ENCODE results near the gene ERN1.

ERN1 gene

GRCh38 chr17:64158406-64158805 is 28.5 kb upstream of the ERN1 start:
- H3K27me3 ChIP-seq (replicated peaks; ENCODE audit: control insufficient read depth, insufficient read depth, low read length, poor library complexity, severe bottlenecking): no peaks in the 10 kb centered on the region
- peaks cover 14% of the 10 kb centered on the region for H3K36me3 ChIP-seq (ENCODE audit: control insufficient read depth, insufficient read depth, low read length)
- H3K4me1 ChIP-seq (ENCODE audit: control insufficient read depth, insufficient read depth, low read length, poor library complexity, severe bottlenecking): no peaks in the 10 kb centered on the region
- no peak for DNase-seq
- no peak overlapping the region for H3K4me3 ChIP-seq (ENCODE audit: insufficient read depth, low read depth, low read length, poor library complexity, severe bottlenecking)
- H3K27ac ChIP-seq (ENCODE audit: insufficient read depth, low read length, poor library complexity, severe bottlenecking): no peak overlapping the region
- no peaks in the 10 kb centered on the region for H3K9me3 ChIP-seq (ENCODE audit: control insufficient read depth, low read length)

DNA sequence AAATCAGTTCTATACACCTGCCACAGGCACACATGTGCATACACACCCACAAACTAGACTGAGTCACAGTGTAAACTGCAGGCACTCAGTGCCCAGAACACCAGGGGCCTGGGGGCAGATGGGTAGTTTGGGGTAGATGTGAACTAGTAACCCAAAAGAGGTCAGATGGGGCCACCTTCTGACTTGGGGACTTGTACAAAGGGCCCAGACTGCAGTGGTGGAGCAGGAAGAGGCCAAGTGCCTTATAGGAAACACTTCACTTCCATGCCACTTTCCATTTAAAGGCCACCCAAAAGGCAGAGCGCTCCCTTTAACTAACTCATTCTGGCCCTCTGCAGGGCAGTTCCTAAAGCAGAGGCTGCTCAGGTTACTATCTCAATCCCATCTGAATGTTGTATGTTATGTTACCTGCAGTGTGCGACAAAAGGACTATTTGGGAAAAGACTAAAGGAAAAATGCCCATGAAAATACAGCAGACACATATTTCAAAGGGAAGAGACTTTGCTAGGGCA is 27.8 kb upstream of the ERN1 start:
- no peaks in the 10 kb centered on the region for H3K4me1 ChIP-seq (ENCODE audit: control insufficient read depth, insufficient read depth, low read length, poor library complexity, severe bottlenecking)
- DNase-seq: no peak
- H3K27ac ChIP-seq (ENCODE audit: insufficient read depth, low read length, poor library complexity, severe bottlenecking): no peak overlapping the region
- no peaks in the 10 kb centered on the region for H3K9me3 ChIP-seq (ENCODE audit: control insufficient read depth, low read length)
- peaks cover 14% of the 10 kb centered on the region for H3K36me3 ChIP-seq (ENCODE audit: control insufficient read depth, insufficient read depth, low read length)
- no peaks in the 10 kb centered on the region for H3K27me3 ChIP-seq (replicated peaks; ENCODE audit: control insufficient read depth, insufficient read depth, low read length, poor library complexity, severe bottlenecking)
- no peak overlapping the region for H3K4me3 ChIP-seq (ENCODE audit: insufficient read depth, low read depth, low read length, poor library complexity, severe bottlenecking)

DNA sequence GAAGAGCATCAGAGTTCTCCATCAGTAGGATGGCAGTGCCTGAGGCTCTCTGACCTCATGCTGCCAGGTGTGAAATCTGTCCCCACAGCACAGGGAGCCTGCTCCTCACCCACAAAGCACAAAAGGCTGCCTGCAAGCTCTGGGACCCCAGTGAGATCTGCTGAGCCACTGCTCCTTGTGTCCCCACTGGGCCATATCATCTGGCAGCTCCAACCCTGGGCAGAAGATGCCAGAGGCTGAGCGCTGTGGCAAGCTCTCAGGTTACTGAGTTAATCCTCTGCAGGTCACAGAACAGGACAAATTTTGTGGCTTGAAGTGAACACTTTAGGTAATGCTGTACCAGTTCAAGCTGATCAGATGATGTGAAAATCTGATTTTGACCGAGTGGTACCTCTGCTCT is 26.7 kb upstream of the ERN1 start:
- Histone ChIP-seq H3K27me3 (replicated peaks; ENCODE audit: control insufficient read depth, insufficient read depth, low read length, poor library complexity, severe bottlenecking) (no peaks in the 10 kb centered on the region), H3K4me3 (ENCODE audit: insufficient read depth, low read depth, low read length, poor library complexity, severe bottlenecking) (no peak overlapping the region), H3K27ac (ENCODE audit: insufficient read depth, low read length, poor library complexity, severe bottlenecking) (no peak overlapping the region), H3K9me3 (ENCODE audit: control insufficient read depth, low read length) (no peaks in the 10 kb centered on the region), H3K36me3 (ENCODE audit: control insufficient read depth, insufficient read depth, low read length) (peaks cover 14% of the 10 kb centered on the region), H3K4me1 (ENCODE audit: control insufficient read depth, insufficient read depth, low read length, poor library complexity, severe bottlenecking) (no peaks in the 10 kb centered on the region)
- DNase-seq: no peak

GRCh38 chr17:64155751-64156544 is 26.0 kb upstream of the ERN1 start:
- no peaks in the 10 kb centered on the region for H3K27me3 ChIP-seq (replicated peaks; ENCODE audit: control insufficient read depth, insufficient read depth, low read length, poor library complexity, severe bottlenecking)
- H3K4me3 ChIP-seq (ENCODE audit: insufficient read depth, low read depth, low read length, poor library complexity, severe bottlenecking): no peak overlapping the region
- DNase-seq: no peak
- H3K9me3 ChIP-seq (ENCODE audit: control insufficient read depth, low read length): no peaks in the 10 kb centered on the region
- H3K4me1 ChIP-seq (ENCODE audit: control insufficient read depth, insufficient read depth, low read length, poor library complexity, severe bottlenecking): no peaks in the 10 kb centered on the region
- H3K27ac ChIP-seq (ENCODE audit: insufficient read depth, low read length, poor library complexity, severe bottlenecking): no peak overlapping the region
- H3K36me3 ChIP-seq (ENCODE audit: control insufficient read depth, insufficient read depth, low read length): peaks cover 14% of the 10 kb centered on the region

DNA sequence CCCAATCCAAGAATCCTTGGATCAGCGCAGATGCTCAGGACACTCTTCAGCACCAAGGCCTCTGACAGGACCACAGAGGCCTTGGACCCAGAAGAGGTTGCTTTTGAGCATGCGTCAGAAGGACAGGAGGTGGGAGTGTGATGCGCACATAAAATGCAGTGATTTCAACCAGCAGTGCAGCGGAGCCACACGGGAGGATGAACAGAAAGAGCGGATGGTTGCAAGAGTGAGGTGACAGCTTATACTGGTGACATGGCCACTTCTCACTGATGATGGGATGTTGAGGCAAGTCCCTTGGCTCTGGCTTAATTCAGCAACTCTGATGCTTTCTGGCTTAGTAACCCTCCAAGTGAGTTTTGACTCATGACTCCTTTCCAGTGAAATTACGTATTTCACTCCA is 25.2 kb upstream of the ERN1 start:
- H3K4me1 ChIP-seq (ENCODE audit: control insufficient read depth, insufficient read depth, low read length, poor library complexity, severe bottlenecking): no peaks in the 10 kb centered on the region
- DNase-seq: no peak
- H3K9me3 ChIP-seq (ENCODE audit: control insufficient read depth, low read length): no peaks in the 10 kb centered on the region
- H3K4me3 ChIP-seq (ENCODE audit: insufficient read depth, low read depth, low read length, poor library complexity, severe bottlenecking): no peak overlapping the region
- H3K27ac ChIP-seq (ENCODE audit: insufficient read depth, low read length, poor library complexity, severe bottlenecking): no peak overlapping the region
- no peaks in the 10 kb centered on the region for H3K27me3 ChIP-seq (replicated peaks; ENCODE audit: control insufficient read depth, insufficient read depth, low read length, poor library complexity, severe bottlenecking)
- peaks cover 10% of the 10 kb centered on the region for H3K36me3 ChIP-seq (ENCODE audit: control insufficient read depth, insufficient read depth, low read length)

DNA sequence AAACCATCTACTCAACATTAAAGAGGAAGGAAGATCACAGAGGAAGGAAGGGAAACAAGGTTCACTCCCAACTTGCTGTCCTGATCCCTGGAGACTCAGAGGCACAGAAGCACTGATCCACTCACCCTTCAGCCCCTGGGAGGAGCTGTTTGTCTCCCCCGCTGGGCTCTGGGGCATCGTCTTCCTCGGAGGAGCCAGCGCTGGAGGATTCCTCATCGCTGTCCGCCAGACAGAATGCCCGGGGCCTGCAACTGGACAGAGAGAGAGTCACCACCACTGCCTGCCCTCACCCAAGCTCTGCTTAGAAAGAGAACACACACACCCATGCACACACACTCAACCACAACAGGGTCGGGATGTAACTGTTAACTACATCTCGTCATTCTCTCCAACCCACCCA is 24.8 kb upstream of the ERN1 start:
- H3K27ac ChIP-seq (ENCODE audit: insufficient read depth, low read length, poor library complexity, severe bottlenecking): no peak overlapping the region
- no peaks in the 10 kb centered on the region for H3K4me1 ChIP-seq (ENCODE audit: control insufficient read depth, insufficient read depth, low read length, poor library complexity, severe bottlenecking)

DNA sequence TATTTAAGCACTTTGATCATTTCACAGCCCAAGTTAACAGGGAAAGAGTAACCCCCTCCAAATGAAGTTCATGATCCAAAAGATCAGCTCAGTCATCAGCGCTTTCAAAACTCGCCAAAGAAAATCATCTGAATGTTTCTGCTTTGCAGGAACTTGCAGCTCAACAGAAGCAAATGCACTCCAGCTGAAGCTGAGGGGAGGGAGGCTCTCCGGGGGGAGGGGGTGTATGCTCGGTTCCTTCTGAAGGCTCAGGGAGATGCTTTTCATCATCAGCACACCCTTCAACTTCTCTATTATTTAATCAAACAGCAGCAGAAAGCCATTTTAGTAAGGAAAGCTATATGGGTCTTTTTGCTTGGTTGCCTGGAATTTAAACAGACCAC is 24.4 kb upstream of the ERN1 start:
- H3K36me3 ChIP-seq (ENCODE audit: control insufficient read depth, insufficient read depth, low read length): peaks cover 10% of the 10 kb centered on the region
- DNase-seq: no peak

More for the DNA sequence above, 24.8 kb upstream of the ERN1 start:
- H3K4me3 ChIP-seq (ENCODE audit: insufficient read depth, low read depth, low read length, poor library complexity, severe bottlenecking): no peak overlapping the region
- DNase-seq: no peak
- H3K9me3 ChIP-seq (ENCODE audit: control insufficient read depth, low read length): no peaks in the 10 kb centered on the region
- peaks cover 10% of the 10 kb centered on the region for H3K36me3 ChIP-seq (ENCODE audit: control insufficient read depth, insufficient read depth, low read length)
- no peaks in the 10 kb centered on the region for H3K27me3 ChIP-seq (replicated peaks; ENCODE audit: control insufficient read depth, insufficient read depth, low read length, poor library complexity, severe bottlenecking)

DNA sequence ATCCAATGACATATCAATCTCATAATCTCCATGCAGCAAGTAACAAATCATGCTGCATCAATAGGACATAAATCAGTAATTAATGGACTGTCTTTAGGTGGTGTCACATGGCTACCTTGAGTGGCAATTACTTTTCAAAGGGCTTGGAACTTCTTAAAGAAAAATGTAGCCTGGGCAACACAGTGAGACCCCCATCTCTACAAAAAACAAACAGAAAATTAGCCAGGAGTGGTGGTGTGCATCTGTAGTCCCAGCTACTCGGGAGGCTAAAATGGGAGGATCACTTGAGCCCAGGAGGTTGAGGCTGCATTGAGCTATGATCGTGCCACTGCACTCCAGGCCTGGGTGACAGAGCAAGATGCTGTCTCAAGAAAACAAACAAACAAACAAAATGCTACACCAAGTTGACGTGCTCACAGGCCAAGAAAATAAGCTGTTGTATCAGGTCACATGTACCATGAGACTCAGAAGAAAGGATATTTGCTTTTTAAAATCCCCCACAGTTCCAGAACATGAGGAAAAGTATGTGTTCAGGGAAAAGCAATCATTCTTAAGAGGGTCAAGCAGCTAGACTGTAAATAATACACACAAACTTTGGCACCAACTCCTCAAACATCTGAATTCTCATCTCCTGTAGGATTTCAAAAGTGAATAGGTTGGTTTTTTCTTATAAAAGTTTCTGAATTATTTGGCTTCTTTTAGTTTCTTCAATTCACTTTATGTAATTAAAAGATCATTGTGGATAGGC is 23.8 kb upstream of the ERN1 start:
- Histone ChIP-seq H3K4me3 (ENCODE audit: insufficient read depth, low read depth, low read length, poor library complexity, severe bottlenecking) (no peak overlapping the region), H3K4me1 (ENCODE audit: control insufficient read depth, insufficient read depth, low read length, poor library complexity, severe bottlenecking) (no peaks in the 10 kb centered on the region), H3K9me3 (ENCODE audit: control insufficient read depth, low read length) (no peaks in the 10 kb centered on the region), H3K36me3 (ENCODE audit: control insufficient read depth, insufficient read depth, low read length) (peaks cover 11% of the 10 kb centered on the region), H3K27me3 (replicated peaks; ENCODE audit: control insufficient read depth, insufficient read depth, low read length, poor library complexity, severe bottlenecking) (no peaks in the 10 kb centered on the region), H3K27ac (ENCODE audit: insufficient read depth, low read length, poor library complexity, severe bottlenecking) (no peak overlapping the region)
- no peak for DNase-seq

More for the DNA sequence above, 24.4 kb upstream of the ERN1 start:
- no peak overlapping the region for H3K4me3 ChIP-seq (ENCODE audit: insufficient read depth, low read depth, low read length, poor library complexity, severe bottlenecking)
- no peak overlapping the region for H3K27ac ChIP-seq (ENCODE audit: insufficient read depth, low read length, poor library complexity, severe bottlenecking)
- H3K27me3 ChIP-seq (replicated peaks; ENCODE audit: control insufficient read depth, insufficient read depth, low read length, poor library complexity, severe bottlenecking): no peaks in the 10 kb centered on the region
- no peaks in the 10 kb centered on the region for H3K4me1 ChIP-seq (ENCODE audit: control insufficient read depth, insufficient read depth, low read length, poor library complexity, severe bottlenecking)
- no peaks in the 10 kb centered on the region for H3K9me3 ChIP-seq (ENCODE audit: control insufficient read depth, low read length)

DNA sequence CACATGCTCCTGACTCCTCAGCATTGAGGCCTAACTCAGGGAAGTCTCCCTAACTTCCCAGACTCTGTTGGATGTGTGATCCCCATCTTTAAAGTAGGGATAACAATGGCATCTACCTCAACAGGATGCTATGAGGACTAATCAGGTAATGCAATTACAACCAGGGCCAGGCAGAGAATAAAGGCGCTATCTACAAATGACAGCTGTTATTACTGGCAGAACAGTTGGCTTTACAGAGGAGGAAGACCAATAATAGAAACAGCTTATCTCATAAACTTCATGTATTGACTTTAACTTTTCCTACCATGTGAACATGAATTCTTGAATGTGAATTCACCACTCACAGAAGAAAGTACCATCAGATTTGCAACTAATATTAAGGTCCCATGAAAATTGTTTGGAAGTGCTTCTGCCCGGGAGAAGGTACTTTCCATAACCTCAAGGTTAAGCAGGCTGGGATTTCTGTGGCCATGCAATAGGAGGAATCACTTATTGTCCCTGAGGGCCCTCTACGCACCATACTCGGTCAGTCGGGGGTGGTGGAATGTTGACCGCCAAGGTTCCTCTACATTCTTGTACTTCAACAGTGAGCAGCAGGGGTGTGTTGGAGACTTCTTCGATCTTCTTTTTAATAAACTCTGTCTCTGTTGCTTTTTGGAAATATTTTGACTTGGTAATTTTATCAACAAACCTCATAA is 22.6 kb upstream of the ERN1 start:
- DNase-seq: no peak
- no peaks in the 10 kb centered on the region for H3K4me1 ChIP-seq (ENCODE audit: control insufficient read depth, insufficient read depth, low read length, poor library complexity, severe bottlenecking)

GRCh38 chr17:64151016-64151368 is 21.0 kb upstream of the ERN1 start:
- no peak for DNase-seq
- peaks cover 16% of the 10 kb centered on the region for H3K36me3 ChIP-seq (ENCODE audit: control insufficient read depth, insufficient read depth, low read length)
- H3K9me3 ChIP-seq (ENCODE audit: control insufficient read depth, low read length): no peaks in the 10 kb centered on the region
- no peak overlapping the region for H3K27ac ChIP-seq (ENCODE audit: insufficient read depth, low read length, poor library complexity, severe bottlenecking)
- H3K4me1 ChIP-seq (ENCODE audit: control insufficient read depth, insufficient read depth, low read length, poor library complexity, severe bottlenecking): peaks cover 12% of the 10 kb centered on the region
- H3K4me3 ChIP-seq (ENCODE audit: insufficient read depth, low read depth, low read length, poor library complexity, severe bottlenecking): no peak overlapping the region
- H3K27me3 ChIP-seq (replicated peaks; ENCODE audit: control insufficient read depth, insufficient read depth, low read length, poor library complexity, severe bottlenecking): no peaks in the 10 kb centered on the region

More for the DNA sequence above, 22.6 kb upstream of the ERN1 start:
- H3K27me3 ChIP-seq (replicated peaks; ENCODE audit: control insufficient read depth, insufficient read depth, low read length, poor library complexity, severe bottlenecking): no peaks in the 10 kb centered on the region
- peaks cover 16% of the 10 kb centered on the region for H3K36me3 ChIP-seq (ENCODE audit: control insufficient read depth, insufficient read depth, low read length)
- no peaks in the 10 kb centered on the region for H3K9me3 ChIP-seq (ENCODE audit: control insufficient read depth, low read length)
- no peak overlapping the region for H3K4me3 ChIP-seq (ENCODE audit: insufficient read depth, low read depth, low read length, poor library complexity, severe bottlenecking)
- H3K27ac ChIP-seq (ENCODE audit: insufficient read depth, low read length, poor library complexity, severe bottlenecking): no peak overlapping the region
